GM21825 (cell line): Measurements from ENCODE around the gene RNF112.

Experiments
- ATAC-seq: cut with Tn5 transposase; IDR thresholded peaks from one replicate; pipeline ENCODE4 v1.9.1; 2021; ENCODE audit warnings: mild to moderate bottlenecking, moderate library complexity; ENCODE audit not compliant: unreplicated experiment

The RNF112 gene

GRCh38 chr17:19410875-19411620 lies at the start of gene RNF112:
Gene RNF112, plus strand, starts transcription at chr17:19411232. Its CDS starts 177 bp downstream, at chr17:19411409.
- ATAC-seq, result no peak

GRCh38 chr17:19361326-19361725 lies 49.7 kb upstream of the RNF112 start:
- ATAC-seq, result no peak

GRCh38 chr17:19361944-19362276 lies 49.1 kb upstream of the RNF112 start:
- no peak for ATAC-seq

- peak; percentile 66 for ATAC-seq
These were observed 48.5 kb upstream of the RNF112 start, which contains the start of gene B9D1 for GRCh38 chr17:19362277-19363113. Gene B9D1, minus strand, starts transcription at chr17:19362723. Its CDS starts 154 bp downstream, at chr17:19362569.

GRCh38 chr17:19363114-19363438 lies 48.0 kb upstream of the RNF112 start:
- no peak for ATAC-seq

GRCh38 chr17:19363460-19364035 lies 47.5 kb upstream of the RNF112 start:
- no peak for ATAC-seq

- ATAC-seq, result no peak
These were observed 46.1 kb upstream of the RNF112 start for GRCh38 chr17:19364699-19365498.

- no peak for ATAC-seq
These were observed 45.6 kb upstream of the RNF112 start for GRCh38 chr17:19365499-19365817.

- ATAC-seq, result no peak
These were observed 45.0 kb upstream of the RNF112 start for GRCh38 chr17:19365833-19366636.

GRCh38 chr17:19366637-19366972 lies 44.4 kb upstream of the RNF112 start:
- ATAC-seq, result no peak

- no peak for ATAC-seq
These were observed 42.8 kb upstream of the RNF112 start for GRCh38 chr17:19368229-19368628.

GRCh38 chr17:19369107-19369778 lies 41.8 kb upstream of the RNF112 start:
- no peak for ATAC-seq

GRCh38 chr17:19369846-19370492 lies 41.1 kb upstream of the RNF112 start:
- ATAC-seq, result no peak

GRCh38 chr17:19370493-19370960 lies 40.5 kb upstream of the RNF112 start:
- peak; percentile 59 for ATAC-seq

GRCh38 chr17:19371259-19372010 lies 39.6 kb upstream of the RNF112 start:
- ATAC-seq, result no peak

GRCh38 chr17:19372011-19372370 lies 39.0 kb upstream of the RNF112 start:
- no peak for ATAC-seq

- ATAC-seq, result no peak
These were observed 38.6 kb upstream of the RNF112 start for GRCh38 chr17:19372439-19372838.

- no peak for ATAC-seq
These were observed 38.0 kb upstream of the RNF112 start for GRCh38 chr17:19372866-19373504.
